T1000 (cell line): ENCODE measurements around the gene PAX5.

Experiments used
- DNase-seq: peaks from one replicate; lab custom pipeline; 2025; ENCODE audit warnings: mixed read lengths; lab: John Stamatoyannopoulos, UW

The PAX5 gene

GRCh38 chr9:36832164-36832795 is 201.8 kb downstream of the PAX5 start:
- DNase-seq, result no peak

DNA sequence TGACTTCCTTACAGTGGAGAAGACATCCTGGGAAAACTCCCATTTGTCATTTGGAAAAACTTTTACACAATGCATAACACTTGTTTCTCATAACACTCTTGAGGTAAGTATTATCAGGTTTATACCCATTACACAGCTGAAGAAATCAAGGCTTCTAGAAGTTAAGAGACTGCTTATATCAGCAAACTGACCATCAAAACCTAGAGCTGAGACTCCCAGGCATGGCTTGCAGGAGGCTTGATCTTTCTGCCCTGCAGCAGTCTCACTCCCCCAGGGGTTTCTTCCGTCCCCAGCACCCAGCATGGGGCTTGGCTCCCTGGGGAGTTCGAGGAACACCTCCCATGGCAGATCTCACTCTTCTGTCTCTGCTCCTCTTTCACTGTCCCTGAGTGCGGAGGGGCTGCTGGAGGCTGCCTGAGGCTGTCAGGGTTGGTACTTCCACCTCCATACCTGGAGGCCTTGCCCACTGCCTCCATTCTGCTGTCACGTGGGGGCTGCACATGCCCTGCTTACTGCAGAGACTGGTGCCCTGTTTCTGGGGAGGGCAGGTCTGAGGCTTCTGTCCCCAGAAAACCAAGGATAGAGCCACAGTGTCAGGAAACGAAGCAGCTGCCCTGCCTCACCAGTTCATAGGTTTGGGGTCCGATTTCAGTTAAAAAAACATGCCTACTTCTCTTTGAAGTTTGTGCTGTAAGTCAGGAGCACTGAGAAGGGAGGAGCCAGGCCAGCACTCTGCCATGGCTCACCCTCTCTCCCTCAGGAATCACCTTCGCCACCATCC is 202.5 kb downstream of the PAX5 start:
- DNase-seq, result no peak

- no peak for DNase-seq
These were observed 205.5 kb downstream of the PAX5 start for GRCh38 chr9:36828611-36829013.

DNA sequence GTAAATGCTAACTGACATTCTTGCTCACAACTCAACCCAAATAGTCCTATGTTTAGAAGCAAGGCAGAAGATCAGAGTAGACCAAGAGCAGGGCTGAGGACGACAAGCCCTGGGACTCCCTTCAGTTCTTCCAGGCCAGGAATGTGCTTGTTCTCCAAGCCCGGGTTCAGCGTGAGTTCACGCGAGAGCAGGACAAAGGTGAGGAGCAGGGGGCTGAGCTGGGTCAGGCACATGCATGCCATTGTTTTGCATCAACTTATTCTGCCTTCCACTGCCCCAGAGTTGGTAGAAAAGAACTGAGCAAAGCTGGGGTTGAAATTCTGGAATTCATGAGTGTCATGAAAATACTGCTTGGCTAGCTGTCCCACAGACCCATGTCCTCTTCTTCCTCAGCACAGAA is 206.5 kb downstream of the PAX5 start:
- no peak for DNase-seq

GRCh38 chr9:36826581-36826980 is 207.5 kb downstream of the PAX5 start:
- no peak for DNase-seq

DNA sequence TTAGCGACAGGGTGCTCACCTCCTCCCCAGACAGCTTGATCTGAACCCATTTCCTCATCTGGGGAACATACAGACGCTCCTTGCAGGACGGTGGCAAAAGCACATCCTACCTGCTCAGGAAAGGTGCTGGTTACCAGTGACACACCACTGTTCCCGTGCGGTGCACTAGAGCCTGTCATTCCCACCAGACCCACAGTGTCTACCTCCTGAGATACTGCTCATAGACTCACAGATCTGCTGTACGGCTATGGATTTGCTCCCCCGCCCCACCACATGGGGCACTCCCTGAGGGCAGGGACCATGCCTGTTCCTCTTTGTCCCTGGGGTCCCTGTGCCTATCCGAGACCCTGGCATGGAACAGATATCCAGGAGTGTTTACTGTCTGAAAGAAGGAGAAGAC is 208.9 kb downstream of the PAX5 start:
- DNase-seq, result no peak

DNA sequence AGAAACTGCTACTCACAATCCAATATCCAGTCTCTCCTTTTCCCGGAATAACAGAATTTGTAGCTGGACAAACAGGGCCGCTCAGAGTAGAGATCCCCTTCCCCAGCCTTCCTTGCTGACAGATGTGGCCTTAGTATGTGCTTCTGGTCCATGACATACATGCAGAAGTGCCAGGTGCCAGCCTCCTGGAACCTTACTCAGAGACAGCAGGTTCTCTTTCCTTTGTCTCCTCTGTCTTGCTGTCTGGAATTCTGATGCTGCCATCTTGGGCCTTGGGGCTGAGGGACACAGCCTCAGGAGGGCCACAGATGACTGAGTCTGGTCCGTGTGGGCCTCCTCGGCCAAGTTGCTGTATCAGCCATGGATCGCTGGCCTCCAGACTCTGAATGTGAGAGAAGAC is 210.1 kb downstream of the PAX5 start:
- DNase-seq, result no peak

- no peak for DNase-seq
These were observed 210.6 kb downstream of the PAX5 start for GRCh38 chr9:36823466-36823865.

DNA sequence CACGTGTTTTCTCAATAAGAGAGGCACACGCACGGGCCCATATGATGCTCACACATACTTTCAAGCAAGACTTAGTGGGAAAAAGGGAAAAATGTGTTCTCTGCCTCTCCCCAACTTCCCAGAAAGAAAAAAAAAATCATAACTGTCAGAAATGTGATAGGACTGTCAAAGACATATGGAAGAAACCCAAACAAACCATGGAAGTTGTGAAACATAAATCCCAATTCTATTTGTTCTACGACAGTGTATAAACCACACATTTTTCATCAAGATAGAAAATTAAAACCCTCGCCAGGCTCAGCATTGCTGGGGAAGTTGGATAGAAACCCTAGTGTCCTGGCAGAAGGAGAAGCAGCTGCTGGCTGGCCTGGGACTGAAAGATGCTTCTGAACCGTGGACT is 211.9 kb downstream of the PAX5 start:
- no peak for DNase-seq

DNA sequence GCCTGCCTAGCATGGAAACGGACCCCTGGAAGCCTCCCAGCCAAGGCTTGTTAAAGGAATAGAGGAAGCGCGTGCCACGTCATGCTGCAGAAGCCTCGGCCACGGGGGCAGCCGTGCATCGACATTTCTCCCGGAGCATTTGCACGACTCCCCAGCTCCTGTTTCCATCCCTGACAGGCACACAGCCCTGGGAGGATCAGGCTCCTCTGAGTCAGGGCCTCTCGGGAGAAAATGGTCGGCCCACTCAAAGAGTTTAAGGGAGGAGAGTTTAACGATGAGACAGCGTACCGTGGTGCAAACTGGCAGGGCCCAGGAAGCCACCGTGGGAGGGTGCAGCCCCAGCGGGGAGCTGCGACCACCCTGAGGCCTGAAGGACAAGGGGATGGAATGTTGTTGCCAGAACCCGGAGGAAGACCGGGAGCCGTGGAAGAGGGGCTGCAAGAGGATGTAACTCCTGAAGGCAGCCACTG is 213.6 kb downstream of the PAX5 start:
- no peak for DNase-seq

GRCh38 chr9:36818965-36819870 is 214.8 kb downstream of the PAX5 start:
- DNase-seq, result no peak

GRCh38 chr9:36818242-36818938 is 215.7 kb downstream of the PAX5 start:
- no peak for DNase-seq

DNA sequence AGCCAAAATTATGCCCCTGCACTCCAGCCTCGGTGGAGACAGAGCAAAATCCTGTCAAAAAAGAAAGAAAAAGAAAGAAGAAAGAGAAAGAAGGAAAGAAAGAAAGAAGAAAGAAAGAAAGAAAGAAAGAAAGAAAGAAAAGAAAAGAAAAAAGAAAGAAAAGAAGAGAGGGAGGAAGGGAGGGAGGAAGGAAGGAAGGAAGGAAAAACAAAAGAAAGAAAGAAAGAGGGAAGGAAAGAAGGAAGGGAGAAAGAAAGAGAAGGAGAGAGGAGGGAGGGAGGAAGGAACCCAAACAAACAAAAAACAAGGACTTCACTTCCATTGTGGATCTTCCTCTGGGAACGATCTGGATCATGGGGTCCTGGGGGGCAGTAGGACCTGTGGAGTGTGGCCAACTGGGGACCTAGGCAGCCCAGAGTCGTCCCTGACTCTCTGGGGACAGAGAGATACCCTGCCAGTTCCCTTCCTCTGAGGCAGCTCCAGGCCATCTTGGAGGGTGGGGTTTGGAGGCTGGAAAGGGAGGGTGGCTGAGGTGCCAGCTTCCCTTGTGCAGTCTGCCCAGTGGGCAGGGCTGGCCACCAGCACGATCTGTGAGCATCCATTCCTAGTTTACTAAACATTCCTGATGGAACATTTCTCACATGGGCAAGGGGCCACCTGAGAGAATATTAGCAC is 216.8 kb downstream of the PAX5 start:
- no peak for DNase-seq

DNA sequence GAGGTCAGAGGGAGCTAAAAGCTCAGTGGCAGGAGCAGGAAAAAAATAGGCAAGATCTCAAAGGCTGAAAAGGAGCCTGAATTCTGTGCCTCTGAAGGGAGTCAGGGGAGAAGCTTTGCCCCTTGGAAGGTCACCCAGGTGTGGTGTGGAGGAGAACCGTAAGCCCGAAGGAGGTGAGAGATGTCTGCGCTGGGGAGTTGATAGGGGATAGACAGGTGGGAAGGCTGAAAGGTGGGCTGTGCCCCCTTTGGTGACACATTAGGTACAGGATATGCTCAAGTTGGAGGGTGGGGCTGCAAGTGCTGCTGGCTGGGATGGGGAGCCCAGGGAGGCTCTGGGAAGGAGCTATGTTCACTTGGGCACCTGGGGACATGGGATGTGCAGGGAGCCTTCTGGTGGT is 217.7 kb downstream of the PAX5 start:
- DNase-seq, result no peak

- no peak for DNase-seq
These were observed 218.3 kb downstream of the PAX5 start for GRCh38 chr9:36815566-36816348.

DNA sequence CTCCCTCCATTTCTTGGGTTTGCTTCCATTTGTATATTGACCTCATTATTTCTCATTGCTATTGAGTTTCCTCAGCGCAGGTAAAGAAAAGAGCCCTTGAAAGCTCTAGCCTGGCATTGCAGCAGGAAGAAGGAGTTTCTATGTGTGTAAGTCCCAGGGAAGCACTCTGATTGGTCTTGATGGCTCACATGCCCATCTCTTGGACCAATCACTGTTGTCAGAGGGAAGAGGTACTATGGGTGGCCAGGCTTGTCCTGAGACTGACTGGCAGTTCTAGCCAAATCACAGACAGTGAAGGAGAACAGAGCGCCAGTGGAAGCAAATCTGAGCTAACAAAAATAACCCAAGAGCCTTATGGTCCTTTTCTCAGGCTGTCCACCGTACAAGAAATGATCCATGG is 219.0 kb downstream of the PAX5 start:
- DNase-seq, result no peak

- no peak for DNase-seq
These were observed 220.9 kb downstream of the PAX5 start for GRCh38 chr9:36813154-36813553.

DNA sequence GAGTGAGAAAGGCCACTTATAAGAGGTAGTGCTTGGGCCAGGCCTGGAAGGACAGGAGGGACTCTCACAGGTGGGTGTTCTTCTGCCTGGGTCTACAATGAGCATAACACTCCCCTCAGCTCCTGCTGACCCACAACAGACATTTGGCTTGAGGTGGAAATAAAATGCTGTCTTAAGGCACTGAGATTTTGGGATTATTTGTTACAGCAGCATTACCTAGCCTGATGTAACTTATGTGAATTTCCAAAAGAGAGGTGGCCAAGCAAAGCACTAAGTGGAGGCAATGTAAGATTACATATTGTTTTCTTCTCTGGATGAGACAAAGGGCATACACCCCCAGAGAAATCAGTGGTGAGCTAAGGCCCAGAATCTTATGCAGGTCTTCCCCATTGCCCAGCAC is 221.5 kb downstream of the PAX5 start:
- DNase-seq, result no peak

DNA sequence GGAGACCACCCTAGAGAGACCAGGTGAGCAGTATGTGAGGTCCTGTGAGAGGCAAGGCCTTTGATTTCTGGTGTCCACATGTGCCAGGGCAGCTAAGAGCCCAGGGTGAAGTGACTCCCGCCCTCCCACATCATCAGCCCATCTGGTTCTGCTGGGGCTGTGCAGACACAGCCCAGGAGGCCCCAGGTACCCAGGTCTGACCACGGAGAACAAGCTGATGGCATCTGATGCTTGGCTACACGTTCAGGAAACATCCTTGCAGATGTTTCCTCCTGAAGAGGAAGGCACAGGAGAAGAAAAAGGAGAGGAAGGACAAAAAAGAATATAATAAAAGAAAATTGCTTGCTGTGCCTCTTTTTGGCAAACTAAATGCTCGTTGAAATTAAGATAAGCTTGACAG is 225.8 kb downstream of the PAX5 start:
- no peak for DNase-seq

GRCh38 chr9:36803961-36804360 is 230.1 kb downstream of the PAX5 start:
- no peak for DNase-seq
